Measurements from ENCODE around the gene PIGL. TPM values are rescaled to one million over a fixed set of nuclear protein-coding genes. Genes with fewer than 3 reads are reported as not detected.
A peak's percentile ranks its signal among the peaks of the same experiment; 100 is the strongest.

The PIGL gene
- polyA plus RNA-seq, 6 donors from 2014 or later: 7.1 to 16.1 (median 9.5) TPM

- H3K4me3 Mint-ChIP-seq: no peak overlapping the region
- ATAC-seq (ENCODE audit: low read depth in 2 of 2): no peak
- H3K9me3 Mint-ChIP-seq: no peaks in the 10 kb centered on the region
- peaks cover 6 to 14% (median 9%) of the 10 kb centered on the region in 3 donors for H3K4me1 Mint-ChIP-seq
- no peak overlapping the region for H3K27ac Mint-ChIP-seq
- DNase-seq: no peak
- H3K27me3 Mint-ChIP-seq: no peaks in the 10 kb centered on the region
- H3K36me3 Mint-ChIP-seq: no peaks in the 10 kb centered on the region
Observed at GRCh38 chr17:16262201-16262600, 45.2 kb downstream of the PIGL start.

GRCh38 chr17:16267174-16267573 is 50.2 kb downstream of the PIGL start:
- DNase-seq (no peak), ATAC-seq (ENCODE audit: low read depth in 2 of 2) (no peak)
- H3K9me3 Mint-ChIP-seq: no peaks in the 10 kb centered on the region
- H3K36me3 Mint-ChIP-seq: no peaks in the 10 kb centered on the region
- H3K27me3 Mint-ChIP-seq: no peaks in the 10 kb centered on the region
- peak overlapping the region; percentile 78 to 98 (median 90) for H3K27ac Mint-ChIP-seq
- H3K4me3 Mint-ChIP-seq: peak overlapping the region in 5 of 8 donors; percentile 0 to 76 (median 49)
- peaks cover 16 to 39% (median 22%) of the 10 kb centered on the region in 3 donors for H3K4me1 Mint-ChIP-seq

GRCh38 chr17:16269658-16270057 is 52.6 kb downstream of the PIGL start:
- peaks cover 0 to 5% of the 10 kb centered on the region in 2 donors for H3K36me3 Mint-ChIP-seq
- peak overlapping the region; percentile 27 to 78 (median 52) for H3K27ac Mint-ChIP-seq
- peak overlapping the region in 1 of 8 donors; percentile 59 for H3K4me3 Mint-ChIP-seq
- peaks cover 30 to 53% (median 32%) of the 10 kb centered on the region in 3 donors for H3K4me1 Mint-ChIP-seq
- H3K27me3 Mint-ChIP-seq: no peaks in the 10 kb centered on the region
- no peaks in the 10 kb centered on the region for H3K9me3 Mint-ChIP-seq
- DNase-seq (no peak), ATAC-seq (ENCODE audit: low read depth in 2 of 2) (no peak)

GRCh38 chr17:16272111-16272840 is 55.3 kb downstream of the PIGL start:
- H3K36me3 Mint-ChIP-seq: peaks cover 0 to 5% of the 10 kb centered on the region in 2 donors
- no peak for ATAC-seq (ENCODE audit: low read depth in 2 of 2)

GRCh38 chr17:16273499-16273898 is 56.5 kb downstream of the PIGL start:
- Mint-ChIP-seq H3K4me3 (no peak overlapping the region), H3K4me1 (peaks cover 13 to 26% (median 13%) of the 10 kb centered on the region in 3 donors), H3K36me3 (peaks cover 0 to 5% of the 10 kb centered on the region in 2 donors), H3K9me3 (no peaks in the 10 kb centered on the region), H3K27me3 (no peaks in the 10 kb centered on the region), H3K27ac (peak overlapping the region in 2 of 6 donors; percentile 22 to 26)
- no peak for DNase-seq
- ATAC-seq (ENCODE audit: low read depth in 2 of 2): no peak

More at GRCh38 chr17:16272111-16272840, 55.3 kb downstream of the PIGL start:
- DNase-seq: no peak
- peak overlapping the region in 1 of 6 donors; percentile 78 for H3K27ac Mint-ChIP-seq
- no peaks in the 10 kb centered on the region for H3K27me3 Mint-ChIP-seq
- H3K4me1 Mint-ChIP-seq: peaks cover 20 to 39% (median 25%) of the 10 kb centered on the region in 3 donors
- H3K4me3 Mint-ChIP-seq: peak overlapping the region in 1 of 8 donors; percentile 23
- no peaks in the 10 kb centered on the region for H3K9me3 Mint-ChIP-seq

GRCh38 chr17:16273929-16274339 is 56.9 kb downstream of the PIGL start:
- peaks cover 0 to 5% of the 10 kb centered on the region in 2 donors for H3K36me3 Mint-ChIP-seq
- H3K27ac Mint-ChIP-seq: peak overlapping the region in 2 of 6 donors; percentile 22 to 36
- ATAC-seq (ENCODE audit: low read depth in 2 of 2): peak in 1 of 2 donors; percentile 45
- DNase-seq: no peak
- peaks cover 13 to 23% (median 13%) of the 10 kb centered on the region in 3 donors for H3K4me1 Mint-ChIP-seq
- no peaks in the 10 kb centered on the region for H3K27me3 Mint-ChIP-seq
- no peaks in the 10 kb centered on the region for H3K9me3 Mint-ChIP-seq
- no peak overlapping the region for H3K4me3 Mint-ChIP-seq

- H3K27me3 Mint-ChIP-seq: no peaks in the 10 kb centered on the region
- no peak overlapping the region for H3K27ac Mint-ChIP-seq
- ATAC-seq (ENCODE audit: low read depth in 2 of 2) (no peak), DNase-seq (no peak)
- peaks cover 0 to 9% of the 10 kb centered on the region in 2 donors for H3K36me3 Mint-ChIP-seq
- no peak overlapping the region for H3K4me3 Mint-ChIP-seq
- no peaks in the 10 kb centered on the region for H3K9me3 Mint-ChIP-seq
- H3K4me1 Mint-ChIP-seq: peaks cover 13 to 14% (median 13%) of the 10 kb centered on the region in 3 donors
Observed at GRCh38 chr17:16275024-16275423, 58.0 kb downstream of the PIGL start.

- Mint-ChIP-seq H3K4me3 (no peak overlapping the region), H3K4me1 (peaks cover 10 to 14% (median 13%) of the 10 kb centered on the region in 3 donors), H3K36me3 (peaks cover 0 to 10% of the 10 kb centered on the region in 2 donors), H3K27me3 (no peaks in the 10 kb centered on the region), H3K27ac (no peak overlapping the region), H3K9me3 (no peaks in the 10 kb centered on the region)
- no peak for ATAC-seq (ENCODE audit: low read depth in 2 of 2)
- DNase-seq: no peak
Observed at GRCh38 chr17:16277163-16277562, 60.2 kb downstream of the PIGL start.

GRCh38 chr17:16281351-16281750 is 64.3 kb downstream of the PIGL start:
- ATAC-seq (ENCODE audit: low read depth in 2 of 2) (no peak), DNase-seq (no peak)
- Mint-ChIP-seq H3K27me3 (no peaks in the 10 kb centered on the region), H3K36me3 (peaks cover 0 to 6% of the 10 kb centered on the region in 2 donors), H3K27ac (no peak overlapping the region), H3K4me3 (no peak overlapping the region), H3K4me1 (peaks cover 13 to 21% (median 18%) of the 10 kb centered on the region in 3 donors), H3K9me3 (no peaks in the 10 kb centered on the region)

GRCh38 chr17:16282522-16282921 is 65.5 kb downstream of the PIGL start:
- Mint-ChIP-seq H3K27ac (no peak overlapping the region), H3K4me3 (no peak overlapping the region), H3K4me1 (peaks cover 24 to 33% (median 29%) of the 10 kb centered on the region in 3 donors), H3K27me3 (no peaks in the 10 kb centered on the region), H3K9me3 (no peaks in the 10 kb centered on the region), H3K36me3 (peaks cover 0 to 6% of the 10 kb centered on the region in 2 donors)
- DNase-seq (no peak), ATAC-seq (ENCODE audit: low read depth in 2 of 2) (no peak)

GRCh38 chr17:16283705-16284104 is 66.7 kb downstream of the PIGL start:
- Mint-ChIP-seq H3K27me3 (no peaks in the 10 kb centered on the region), H3K27ac (no peak overlapping the region), H3K4me1 (peaks cover 35 to 45% (median 40%) of the 10 kb centered on the region in 3 donors), H3K9me3 (no peaks in the 10 kb centered on the region), H3K36me3 (peaks cover 0 to 6% of the 10 kb centered on the region in 2 donors), H3K4me3 (no peak overlapping the region)
- DNase-seq (no peak), ATAC-seq (ENCODE audit: low read depth in 2 of 2) (no peak)

- Mint-ChIP-seq H3K27me3 (no peaks in the 10 kb centered on the region), H3K27ac (peak overlapping the region; percentile 95 to 99 (median 98)), H3K9me3 (no peaks in the 10 kb centered on the region), H3K4me1 (peaks cover 48 to 64% (median 55%) of the 10 kb centered on the region in 3 donors), H3K4me3 (peak overlapping the region; percentile 75 to 93 (median 90)), H3K36me3 (no peaks in the 10 kb centered on the region)
- DNase-seq: no peak
- ATAC-seq (ENCODE audit: low read depth in 2 of 2): no peak
Observed at GRCh38 chr17:16285646-16286008, 68.6 kb downstream of the PIGL start.

GRCh38 chr17:16286009-16286946 is 69.3 kb downstream of the PIGL start:
- Mint-ChIP-seq H3K4me3 (peak overlapping the region; percentile 75 to 93 (median 90)), H3K4me1 (peaks cover 48 to 71% (median 61%) of the 10 kb centered on the region in 3 donors), H3K27me3 (no peaks in the 10 kb centered on the region), H3K27ac (peak overlapping the region; percentile 95 to 99 (median 98)), H3K9me3 (no peaks in the 10 kb centered on the region), H3K36me3 (no peaks in the 10 kb centered on the region)
- peak; percentile 57 for ATAC-seq (ENCODE audit: low read depth in 2 of 2)
- peak; percentile 51 for DNase-seq

Measured in naive B cell (primary cell).